MCF 10A (cell line): ENCODE data around the gene CHST5. TPM values are rescaled to one million over a fixed set of nuclear protein-coding genes. Genes with fewer than 3 reads are reported as not detected.

Experiments used
- BruUV-seq: library from RNA; stranded (reverse); fragments of 400-500 nt; replicated peaks from 2 replicates; lab custom pipeline; 2021; lab: Mats Ljungman, UMichigan
- CTCF ChIA-PET: fragments of 300-600 bp; sonication (Branson Sonifier 250); formaldehyde crosslinking; extraction: SDS; loops from one replicate; lab custom pipeline; 2021; ENCODE audit warnings: antibody characterized with exemption, inconsistent platforms; lab: Yijun Ruan, JAX
- POLR2A ChIA-PET: fragments of 300-600, 350-650 bp; sonication (Branson Sonifier 250); formaldehyde crosslinking; extraction: SDS; loops from one replicate; lab custom pipeline; 2020; ENCODE audit warnings: antibody characterized with exemption, inconsistent platforms; lab: Yijun Ruan, JAX
- DNase-seq: peaks from one replicate; pipeline ENCODE4 v3.0.0-alpha.2; 2018; ENCODE audit not compliant: unreplicated experiment
- H3K27ac Mint-ChIP-seq: one replicate; pipeline ENCODE4 v1.8.0; 2022; ENCODE audit warnings: mild to moderate bottlenecking, low read depth, mixed read lengths; ENCODE audit not compliant: unreplicated experiment
- H3K27me3 Mint-ChIP-seq: one replicate; pipeline ENCODE4 v1.8.0; 2022; ENCODE audit warnings: mixed read lengths; ENCODE audit not compliant: insufficient read depth, unreplicated experiment
- H3K36me3 Mint-ChIP-seq: one replicate; pipeline ENCODE4 v1.8.0; 2022; ENCODE audit warnings: mild to moderate bottlenecking, moderate library complexity, mixed read lengths; ENCODE audit not compliant: insufficient read depth, unreplicated experiment
- H3K4me1 Mint-ChIP-seq: one replicate; pipeline ENCODE4 v1.8.0; 2022; ENCODE audit warnings: mixed read lengths; ENCODE audit not compliant: insufficient read depth, unreplicated experiment
- H3K4me3 Mint-ChIP-seq: one replicate; pipeline ENCODE4 v1.8.0; 2022; ENCODE audit warnings: mild to moderate bottlenecking, moderate library complexity, mixed read lengths; ENCODE audit not compliant: unreplicated experiment
- H3K9me3 Mint-ChIP-seq: one replicate; pipeline ENCODE4 v1.8.0; 2022; ENCODE audit warnings: mixed read lengths; ENCODE audit not compliant: unreplicated experiment
- CTCF ChIP-seq: fragments of 200-600 bp; IDR thresholded peaks from one replicate; pipeline ENCODE4 v1.8.0; 2022; ENCODE audit warnings: antibody characterized with exemption, mild to moderate bottlenecking; ENCODE audit not compliant: unreplicated experiment
- intact Hi-C: fragments of 100-400 bp; cut with micrococcal nuclease; formaldehyde crosslinking; loops from 2 replicates; pipeline ENCODE4 v1.14.1; 2022
- total RNA-seq: library from RNA; stranded (reverse); gene quantifications from 2 replicates; pipeline ENCODE4 v1.2.3, GENCODE V29; 2022

The CHST5 gene
- total RNA-seq, 1 experiment from 2014 or later: not detected

GRCh38 chr16:75578212-75578611 lies 42.3 kb upstream of the CHST5 start:
- H3K9me3 Mint-ChIP-seq: no peaks in the 10 kb centered on the region
- no peaks in the 10 kb centered on the region for H3K4me1 Mint-ChIP-seq
- no peaks in the 10 kb centered on the region for H3K27me3 Mint-ChIP-seq
- DNase-seq: no peak
- peaks cover 62% of the 10 kb centered on the region for H3K36me3 Mint-ChIP-seq
- intact Hi-C loops: no loop called here
- no peak for TF ChIP-seq CTCF
- H3K27ac Mint-ChIP-seq: no peak overlapping the region
- no TSS peak for BruUV-seq
- ChIA-PET POLR2A (interaction anchor here (0.6 to 6.6 kb wide), 3 partner anchors 11 to 1290 kb away, joined by 3 to 34 read pairs (median 3); partner anchors contain the start of gene GABARAPL2), CTCF (interaction anchor here (0.6 to 1.0 kb wide), 2 partner anchors 113 to 123 kb away, joined by 3 read pairs; no protein-coding TSS in a partner anchor)
- H3K4me3 Mint-ChIP-seq: no peak overlapping the region

- BruUV-seq: no TSS peak
- peaks cover 81% of the 10 kb centered on the region for H3K36me3 Mint-ChIP-seq
- intact Hi-C loops: no loop called here
- POLR2A ChIA-PET: interaction anchor here (6.6 kb wide), 1 partner anchor 9 kb away, joined by 34 read pairs; the partner anchor contains the start of gene GABARAPL2
- no peak overlapping the region for H3K4me3 Mint-ChIP-seq
- no peaks in the 10 kb centered on the region for H3K9me3 Mint-ChIP-seq
- H3K27me3 Mint-ChIP-seq: no peaks in the 10 kb centered on the region
- H3K4me1 Mint-ChIP-seq: no peaks in the 10 kb centered on the region
- no peak for TF ChIP-seq CTCF
- no peak for DNase-seq
- CTCF ChIA-PET: interaction anchor here (0.6 kb wide), 1 partner anchor 59 kb away, joined by 3 read pairs; no protein-coding TSS in a partner anchor
- H3K27ac Mint-ChIP-seq: no peak overlapping the region
Measured at GRCh38 chr16:75576384-75576811, 40.5 kb upstream of the CHST5 start.

GRCh38 chr16:75575958-75576357 lies 40.0 kb upstream of the CHST5 start:
- intact Hi-C loops: no loop called here
- POLR2A ChIA-PET: interaction anchor here (6.6 kb wide), 1 partner anchor 9 kb away, joined by 34 read pairs; the partner anchor contains the start of gene GABARAPL2
- H3K36me3 Mint-ChIP-seq: peaks cover 85% of the 10 kb centered on the region
- no TSS peak for BruUV-seq
- DNase-seq: no peak
- no peaks in the 10 kb centered on the region for H3K4me1 Mint-ChIP-seq
- CTCF ChIA-PET: interaction anchor here (0.6 kb wide), 1 partner anchor 58 kb away, joined by 3 read pairs; no protein-coding TSS in a partner anchor
- H3K9me3 Mint-ChIP-seq: no peaks in the 10 kb centered on the region
- H3K27me3 Mint-ChIP-seq: no peaks in the 10 kb centered on the region
- no peak overlapping the region for H3K27ac Mint-ChIP-seq
- H3K4me3 Mint-ChIP-seq: no peak overlapping the region
- no peak for TF ChIP-seq CTCF

- ChIA-PET CTCF (interaction anchor here (0.5 to 1.2 kb wide), 4 partner anchors 55 to 374 kb away, joined by 3 to 5 read pairs (median 3); no protein-coding TSS in a partner anchor), POLR2A (no interaction called here)
- no TSS peak for BruUV-seq
Measured at GRCh38 chr16:75573955-75574354, 38.0 kb upstream of the CHST5 start.

More at GRCh38 chr16:75573955-75574354, 38.0 kb upstream of the CHST5 start:
- Mint-ChIP-seq H3K27ac (no peak overlapping the region), H3K4me3 (no peak overlapping the region), H3K9me3 (no peaks in the 10 kb centered on the region), H3K27me3 (no peaks in the 10 kb centered on the region), H3K4me1 (no peaks in the 10 kb centered on the region), H3K36me3 (peaks cover 82% of the 10 kb centered on the region)
- intact Hi-C loops: no loop called here
- no peak for TF ChIP-seq CTCF
- no peak for DNase-seq
